GM12872 (cell line): ENCODE data around the gene RHBDD2.

ENCODE experiments used
- CTCF ChIP-seq: IDR thresholded peaks from 3 replicates; pipeline ENCODE4 v1.5.1; 2011; ENCODE audit warnings: low read depth, mild to moderate bottlenecking, low read length, moderate library complexity; ENCODE audit not compliant: insufficient read depth

The RHBDD2 gene

GRCh38 chr7:75875113-75876080 is 3.4 kb upstream of the RHBDD2 start:
- no peak for TF ChIP-seq CTCF

- TF ChIP-seq CTCF = no peak
These were observed 2.5 kb upstream of the RHBDD2 start for GRCh38 chr7:75876126-75876881.

GRCh38 chr7:75878312-75878768 is 494 bp upstream of the RHBDD2 start:
- no peak for TF ChIP-seq CTCF

- no peak for TF ChIP-seq CTCF
These were observed 944 bp downstream of the RHBDD2 start for GRCh38 chr7:75879771-75880184.

GRCh38 chr7:75880242-75880641 is 1.4 kb downstream of the RHBDD2 start:
- TF ChIP-seq CTCF = no peak

- no peak for TF ChIP-seq CTCF
These were observed 2.7 kb downstream of the RHBDD2 start for GRCh38 chr7:75881436-75882095.

- TF ChIP-seq CTCF = no peak
These were observed 5.6 kb downstream of the RHBDD2 start for GRCh38 chr7:75884476-75884875.
